ENCODE data around the gene TRIM9. TPM values are rescaled to one million over a fixed set of nuclear protein-coding genes. Genes with fewer than 3 reads are reported as not detected.

The TRIM9 gene
- total and polyA plus RNA-seq, 4 experiments from 2014 or later = 0.05 to 0.55 (median 0.44) TPM; not detected in 1

DNA sequence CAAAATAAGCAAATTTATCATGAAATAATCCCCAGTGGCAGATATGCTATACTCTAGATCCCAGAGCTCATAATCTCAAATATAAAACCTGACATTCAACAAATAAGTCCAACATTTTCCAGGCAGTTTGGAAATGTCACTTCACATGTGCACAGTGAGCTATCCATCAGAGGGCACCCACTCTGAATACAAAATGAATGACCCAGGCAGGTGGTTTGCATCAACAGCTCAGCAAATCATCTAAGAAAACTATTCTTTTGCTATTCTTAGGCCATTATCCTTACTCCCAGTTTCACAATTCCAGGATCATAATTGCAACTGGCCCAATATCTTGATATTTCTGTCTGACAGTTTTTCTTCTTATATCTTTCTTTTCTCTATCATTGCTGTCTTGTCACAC is 38.5 kb downstream of the TRIM9 start:
- no peaks in the 10 kb centered on the region for H3K36me3 Mint-ChIP-seq
- H3K27me3 Mint-ChIP-seq = peaks cover under 1 to 6% of the 10 kb centered on the region in 2 donors
- Histone ChIP-seq H3K36me3 (ENCODE audit: insufficient read depth, low read length) (no peaks in the 10 kb centered on the region), H3K4me3 (ENCODE audit: low read length in 2 of 2) (no peak overlapping the region), H3K4me1 (ENCODE audit: insufficient read depth, low read length) (no peaks in the 10 kb centered on the region), H3K27ac (ENCODE audit: low read depth, low read length) (no peak overlapping the region), H3K27me3 (ENCODE audit: insufficient read depth, low read length) (no peaks in the 10 kb centered on the region), H3K9me3 (ENCODE audit: control insufficient read depth in 1 of 2, low read length in 2 of 2) (no peaks in the 10 kb centered on the region)
- H3K27ac Mint-ChIP-seq = no peak overlapping the region
- POLR2A ChIA-PET (ENCODE audit: partially characterized antibody) = no interaction called here
- H3K4me3 Mint-ChIP-seq = no peak overlapping the region
- CTCF ChIA-PET (ENCODE audit: partially characterized antibody) = no interaction called here
- intact Hi-C loops (cut with micrococcal nuclease) = no loop called here
- H3K4me1 Mint-ChIP-seq = no peaks in the 10 kb centered on the region
- H3K9me3 Mint-ChIP-seq = no peaks in the 10 kb centered on the region
- DNase-seq = no peak

GRCh38 chr14:51053157-51053556 is 41.7 kb downstream of the TRIM9 start:
- POLR2A ChIA-PET (ENCODE audit: partially characterized antibody) = no interaction called here
- peaks cover 3 to 9% of the 10 kb centered on the region in 2 donors for H3K27me3 Mint-ChIP-seq
- no peak for DNase-seq
- Histone ChIP-seq H3K27me3 (ENCODE audit: insufficient read depth, low read length) (no peaks in the 10 kb centered on the region), H3K27ac (ENCODE audit: low read depth, low read length) (no peak overlapping the region), H3K36me3 (ENCODE audit: insufficient read depth, low read length) (no peaks in the 10 kb centered on the region), H3K9me3 (ENCODE audit: control insufficient read depth in 1 of 2, low read length in 2 of 2) (no peaks in the 10 kb centered on the region), H3K4me3 (ENCODE audit: low read length in 2 of 2) (no peak overlapping the region), H3K4me1 (ENCODE audit: insufficient read depth, low read length) (no peaks in the 10 kb centered on the region)
- H3K9me3 Mint-ChIP-seq = peaks cover 0 to 2% (median 0%) of the 10 kb centered on the region in 8 donors
- CTCF ChIA-PET (ENCODE audit: partially characterized antibody) = no interaction called here
- H3K36me3 Mint-ChIP-seq = no peaks in the 10 kb centered on the region
- H3K27ac Mint-ChIP-seq = no peak overlapping the region
- no peak overlapping the region for H3K4me3 Mint-ChIP-seq
- intact Hi-C loops (cut with micrococcal nuclease) = no loop called here
- no peaks in the 10 kb centered on the region for H3K4me1 Mint-ChIP-seq

DNA sequence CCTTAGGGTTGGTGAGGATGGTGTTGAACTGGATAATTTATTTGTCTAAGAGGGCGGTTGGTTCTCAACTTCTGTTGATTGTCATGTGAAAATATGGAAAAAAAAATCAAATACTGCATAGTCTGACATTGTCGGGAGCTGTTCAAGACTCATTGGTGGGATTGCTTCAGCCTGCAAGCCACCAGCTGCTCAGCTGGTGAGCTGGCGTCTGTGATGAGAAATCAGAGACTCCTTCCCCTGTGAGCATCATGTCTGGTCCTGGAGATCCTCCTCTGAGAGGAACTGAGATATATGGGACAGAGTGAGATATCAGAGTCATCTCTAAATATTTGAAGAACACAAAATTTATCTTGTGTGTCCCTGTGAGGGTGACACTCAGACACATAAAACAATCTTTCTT is 49.9 kb downstream of the TRIM9 start:
- POLR2A ChIA-PET (ENCODE audit: partially characterized antibody) = no interaction called here
- intact Hi-C loops (cut with micrococcal nuclease) = no loop called here
- DNase-seq = no peak
- peaks cover 4 to 7% of the 10 kb centered on the region in 2 donors for H3K27me3 Mint-ChIP-seq
- Histone ChIP-seq H3K27me3 (ENCODE audit: insufficient read depth, low read length) (no peaks in the 10 kb centered on the region), H3K9me3 (ENCODE audit: control insufficient read depth in 1 of 2, low read length in 2 of 2) (no peaks in the 10 kb centered on the region), H3K36me3 (ENCODE audit: insufficient read depth, low read length) (no peaks in the 10 kb centered on the region), H3K4me1 (ENCODE audit: insufficient read depth, low read length) (no peaks in the 10 kb centered on the region), H3K27ac (ENCODE audit: low read depth, low read length) (no peak overlapping the region), H3K4me3 (ENCODE audit: low read length in 2 of 2) (no peak overlapping the region)
- CTCF ChIA-PET (ENCODE audit: partially characterized antibody) = interaction anchor here (1.0 kb wide), 1 partner anchor 20 kb away, joined by 4 read pairs; no protein-coding TSS in a partner anchor
- no peak overlapping the region for H3K4me3 Mint-ChIP-seq
- H3K27ac Mint-ChIP-seq = no peak overlapping the region
- H3K9me3 Mint-ChIP-seq = no peaks in the 10 kb centered on the region
- no peaks in the 10 kb centered on the region for H3K4me1 Mint-ChIP-seq
- no peaks in the 10 kb centered on the region for H3K36me3 Mint-ChIP-seq

DNA sequence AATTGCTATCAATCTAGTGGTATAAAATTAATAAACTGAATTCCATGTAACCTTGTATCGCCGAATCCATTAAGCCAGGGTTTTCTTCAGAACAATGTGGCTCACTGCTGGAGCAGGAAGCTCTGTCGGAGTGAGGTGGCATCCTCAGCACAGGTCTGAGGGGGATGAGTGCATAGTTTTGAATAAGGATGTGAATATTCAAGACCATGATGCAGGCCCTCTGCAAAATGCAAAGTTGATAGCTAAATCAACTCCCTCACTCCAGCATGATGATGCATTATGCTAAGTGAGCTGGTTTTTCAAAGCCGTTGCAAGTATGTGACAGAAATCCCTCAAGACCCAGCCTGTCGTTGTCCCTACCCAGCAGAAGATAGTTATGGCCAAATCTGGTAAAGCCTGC is 53.0 kb downstream of the TRIM9 start:
- POLR2A ChIA-PET (ENCODE audit: partially characterized antibody) = no interaction called here
- Histone ChIP-seq H3K4me3 (ENCODE audit: low read length in 2 of 2) (no peak overlapping the region), H3K9me3 (ENCODE audit: control insufficient read depth in 1 of 2, low read length in 2 of 2) (no peaks in the 10 kb centered on the region), H3K27me3 (ENCODE audit: insufficient read depth, low read length) (no peaks in the 10 kb centered on the region), H3K36me3 (ENCODE audit: insufficient read depth, low read length) (no peaks in the 10 kb centered on the region), H3K4me1 (ENCODE audit: insufficient read depth, low read length) (no peaks in the 10 kb centered on the region), H3K27ac (ENCODE audit: low read depth, low read length) (no peak overlapping the region)
- no peak for DNase-seq
- no peak overlapping the region for H3K27ac Mint-ChIP-seq
- CTCF ChIA-PET (ENCODE audit: partially characterized antibody) = no interaction called here
- no peaks in the 10 kb centered on the region for H3K36me3 Mint-ChIP-seq
- peaks cover 4 to 6% of the 10 kb centered on the region in 2 donors for H3K27me3 Mint-ChIP-seq
- no peak overlapping the region for H3K4me3 Mint-ChIP-seq
- no peaks in the 10 kb centered on the region for H3K9me3 Mint-ChIP-seq
- intact Hi-C loops (cut with micrococcal nuclease) = no loop called here
- H3K4me1 Mint-ChIP-seq = no peaks in the 10 kb centered on the region

DNA sequence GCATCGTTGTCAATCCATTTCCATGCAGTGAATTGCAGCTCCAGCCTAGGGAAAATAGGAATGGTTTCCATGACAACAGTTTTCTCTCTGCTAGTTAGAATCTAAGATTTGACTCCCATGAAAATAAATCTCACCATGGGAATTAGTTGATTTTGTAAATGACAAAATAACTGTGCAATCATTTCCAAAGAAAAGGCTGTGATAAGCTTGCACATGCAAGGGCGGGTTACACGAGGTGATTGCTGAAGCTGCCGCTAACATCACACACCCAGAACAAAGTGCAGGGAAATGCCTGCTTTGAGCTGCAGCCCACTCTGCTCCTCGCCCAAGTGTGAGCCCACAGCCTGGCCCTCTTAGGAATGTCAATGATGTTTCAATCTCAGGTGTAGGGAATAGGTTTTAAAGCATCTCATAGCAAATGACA is 53.8 kb downstream of the TRIM9 start:
- Mint-ChIP-seq H3K4me1 (no peaks in the 10 kb centered on the region), H3K36me3 (no peaks in the 10 kb centered on the region), H3K4me3 (no peak overlapping the region), H3K27ac (no peak overlapping the region), H3K27me3 (peaks cover 4 to 5% of the 10 kb centered on the region in 2 donors), H3K9me3 (no peaks in the 10 kb centered on the region)
- Histone ChIP-seq H3K36me3 (ENCODE audit: insufficient read depth, low read length) (no peaks in the 10 kb centered on the region), H3K4me1 (ENCODE audit: insufficient read depth, low read length) (no peaks in the 10 kb centered on the region), H3K27ac (ENCODE audit: low read depth, low read length) (no peak overlapping the region), H3K9me3 (ENCODE audit: control insufficient read depth in 1 of 2, low read length in 2 of 2) (no peaks in the 10 kb centered on the region), H3K4me3 (ENCODE audit: low read length in 2 of 2) (no peak overlapping the region), H3K27me3 (ENCODE audit: insufficient read depth, low read length) (no peaks in the 10 kb centered on the region)
- POLR2A ChIA-PET (ENCODE audit: partially characterized antibody) = no interaction called here
- CTCF ChIA-PET (ENCODE audit: partially characterized antibody) = no interaction called here
- DNase-seq = no peak
- intact Hi-C loops (cut with micrococcal nuclease) = no loop called here

DNA sequence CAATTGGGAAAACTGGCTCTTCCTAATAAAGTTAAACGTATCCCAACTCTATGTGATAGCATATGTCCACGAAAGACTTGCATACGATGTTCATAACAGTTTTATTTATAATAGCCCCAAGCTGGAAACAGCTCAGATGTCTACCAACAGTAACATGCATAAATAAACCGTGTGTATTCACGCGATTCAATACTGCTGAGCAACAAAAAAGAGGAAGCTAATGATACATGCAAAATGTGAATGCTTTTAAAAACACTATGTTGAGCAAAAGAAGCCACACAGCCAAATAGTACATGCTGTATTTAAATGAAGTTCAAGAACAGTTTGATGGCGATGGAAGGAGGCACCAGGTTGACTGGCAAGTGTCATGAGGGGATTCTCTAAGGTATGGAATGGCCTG is 55.7 kb downstream of the TRIM9 start:
- CTCF ChIA-PET (ENCODE audit: partially characterized antibody) = no interaction called here
- H3K4me1 Mint-ChIP-seq = no peaks in the 10 kb centered on the region
- no peak overlapping the region for H3K27ac Mint-ChIP-seq
- POLR2A ChIA-PET (ENCODE audit: partially characterized antibody) = no interaction called here
- no peaks in the 10 kb centered on the region for H3K9me3 Mint-ChIP-seq
- no peak for DNase-seq
- Histone ChIP-seq H3K4me1 (ENCODE audit: insufficient read depth, low read length) (no peaks in the 10 kb centered on the region), H3K27me3 (ENCODE audit: insufficient read depth, low read length) (no peaks in the 10 kb centered on the region), H3K9me3 (ENCODE audit: control insufficient read depth in 1 of 2, low read length in 2 of 2) (no peaks in the 10 kb centered on the region), H3K4me3 (ENCODE audit: low read length in 2 of 2) (no peak overlapping the region), H3K36me3 (ENCODE audit: insufficient read depth, low read length) (no peaks in the 10 kb centered on the region), H3K27ac (ENCODE audit: low read depth, low read length) (no peak overlapping the region)
- intact Hi-C loops (cut with micrococcal nuclease) = no loop called here
- peaks cover 4 to 5% of the 10 kb centered on the region in 2 donors for H3K27me3 Mint-ChIP-seq
- H3K36me3 Mint-ChIP-seq = no peaks in the 10 kb centered on the region
- H3K4me3 Mint-ChIP-seq = no peak overlapping the region

- intact Hi-C loops (cut with micrococcal nuclease) = no loop called here
- Mint-ChIP-seq H3K4me1 (no peaks in the 10 kb centered on the region), H3K4me3 (no peak overlapping the region), H3K27me3 (peaks cover 2 to 3% of the 10 kb centered on the region in 2 donors), H3K9me3 (no peaks in the 10 kb centered on the region), H3K36me3 (no peaks in the 10 kb centered on the region), H3K27ac (no peak overlapping the region)
- DNase-seq = no peak
- CTCF ChIA-PET (ENCODE audit: partially characterized antibody) = no interaction called here
- Histone ChIP-seq H3K27ac (ENCODE audit: low read depth, low read length) (no peak overlapping the region), H3K4me3 (ENCODE audit: low read length in 2 of 2) (no peak overlapping the region), H3K4me1 (ENCODE audit: insufficient read depth, low read length) (no peaks in the 10 kb centered on the region), H3K36me3 (ENCODE audit: insufficient read depth, low read length) (no peaks in the 10 kb centered on the region), H3K27me3 (ENCODE audit: insufficient read depth, low read length) (no peaks in the 10 kb centered on the region), H3K9me3 (ENCODE audit: control insufficient read depth in 1 of 2, low read length in 2 of 2) (no peaks in the 10 kb centered on the region)
- POLR2A ChIA-PET (ENCODE audit: partially characterized antibody) = no interaction called here
These were observed 59.2 kb downstream of the TRIM9 start for GRCh38 chr14:51035611-51036192.
